RPMI7951 (cell line): Measurements from ENCODE around the gene PDIA6. TPM values are rescaled to one million over a fixed set of nuclear protein-coding genes. Genes with fewer than 3 reads are reported as not detected.
A peak's percentile ranks its signal among the peaks of the same experiment; 100 is the strongest.
"Not testable (repeated sequence)": the region's sequence is repeated elsewhere in the genome, so short reads cannot be mapped to it uniquely, and the experiment has no call there.

Experiments
- DNase-seq: peaks from one replicate; pipeline ENCODE4 v3.0.0-alpha.2; 2012; ENCODE audit warnings: low read depth
- total RNA-seq: library from RNA; depleted of rRNA; stranded (reverse); fragments of >200 nt; shearing (Covaris generic); gene quantifications from 2 replicates; pipeline ENCODE4 v1.2.3, GENCODE V29; 2014

PDIA6 gene
- total RNA-seq, 1 experiment from 2014 or later: 538 TPM

DNA sequence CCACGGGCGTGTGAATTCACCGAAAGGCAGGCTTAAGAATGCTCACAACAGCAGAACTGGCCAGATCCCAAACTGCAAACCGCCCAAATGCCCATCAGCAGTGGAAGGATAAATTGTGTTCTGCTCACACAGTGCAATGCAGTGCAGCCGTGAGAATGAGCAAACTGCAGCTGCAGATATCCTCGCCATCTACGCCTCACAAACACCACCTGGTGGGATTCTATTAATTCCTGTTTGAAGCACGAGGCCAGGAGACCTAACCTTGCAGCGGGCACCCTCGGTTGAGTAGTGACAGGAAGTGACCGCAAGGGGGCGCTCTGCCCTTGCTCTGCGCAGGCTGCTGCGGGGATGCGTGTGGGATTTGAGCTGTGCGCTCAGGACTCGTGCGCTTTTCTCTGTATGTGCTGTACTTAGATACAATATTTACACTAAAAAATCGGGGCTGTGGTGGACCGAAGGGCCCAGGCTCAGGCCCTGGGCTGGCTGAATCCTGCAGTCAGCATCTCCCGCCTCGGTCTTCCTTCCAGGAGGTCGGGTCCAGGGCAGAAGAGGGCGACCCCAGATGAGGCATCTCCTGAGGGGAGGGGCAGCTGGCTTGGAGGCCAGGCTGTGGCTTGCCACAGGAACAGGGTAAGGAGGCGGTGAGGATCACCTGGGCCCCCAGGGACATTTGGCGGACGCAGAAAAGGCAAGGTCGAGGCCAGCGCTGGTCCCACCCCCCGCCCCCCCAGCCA lies 19.8 kb upstream of the PDIA6 start:
- peak; percentile 62 for DNase-seq

DNA sequence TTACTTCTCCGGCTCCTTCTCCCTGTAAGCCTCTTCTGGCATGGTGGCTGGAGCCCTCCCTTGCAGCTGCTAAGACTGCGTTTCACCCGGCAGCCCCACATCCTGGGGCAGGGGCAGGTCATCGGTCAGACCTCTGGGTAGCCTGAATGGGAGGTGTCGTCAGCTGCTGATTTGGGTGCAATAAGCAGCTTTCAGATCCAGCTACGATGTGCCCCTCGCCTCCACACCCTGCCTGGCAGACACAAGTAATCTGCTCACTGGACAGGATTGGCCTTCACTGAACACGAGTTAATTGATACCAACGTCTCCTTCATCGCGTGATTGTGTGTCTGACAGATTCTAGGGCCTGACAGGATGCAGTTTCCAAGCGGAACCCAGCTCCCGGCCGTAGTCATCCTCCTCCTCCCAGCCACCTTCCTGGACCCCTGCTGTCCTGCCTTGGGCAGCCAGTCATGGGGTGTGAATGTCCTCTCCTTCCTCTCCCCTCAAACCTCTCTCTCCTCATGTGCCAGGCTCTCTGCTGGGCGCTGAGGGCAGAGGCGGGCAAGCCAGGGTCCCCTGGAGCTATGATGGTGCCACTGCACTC lies 18.9 kb upstream of the PDIA6 start:
- no peak for DNase-seq

DNA sequence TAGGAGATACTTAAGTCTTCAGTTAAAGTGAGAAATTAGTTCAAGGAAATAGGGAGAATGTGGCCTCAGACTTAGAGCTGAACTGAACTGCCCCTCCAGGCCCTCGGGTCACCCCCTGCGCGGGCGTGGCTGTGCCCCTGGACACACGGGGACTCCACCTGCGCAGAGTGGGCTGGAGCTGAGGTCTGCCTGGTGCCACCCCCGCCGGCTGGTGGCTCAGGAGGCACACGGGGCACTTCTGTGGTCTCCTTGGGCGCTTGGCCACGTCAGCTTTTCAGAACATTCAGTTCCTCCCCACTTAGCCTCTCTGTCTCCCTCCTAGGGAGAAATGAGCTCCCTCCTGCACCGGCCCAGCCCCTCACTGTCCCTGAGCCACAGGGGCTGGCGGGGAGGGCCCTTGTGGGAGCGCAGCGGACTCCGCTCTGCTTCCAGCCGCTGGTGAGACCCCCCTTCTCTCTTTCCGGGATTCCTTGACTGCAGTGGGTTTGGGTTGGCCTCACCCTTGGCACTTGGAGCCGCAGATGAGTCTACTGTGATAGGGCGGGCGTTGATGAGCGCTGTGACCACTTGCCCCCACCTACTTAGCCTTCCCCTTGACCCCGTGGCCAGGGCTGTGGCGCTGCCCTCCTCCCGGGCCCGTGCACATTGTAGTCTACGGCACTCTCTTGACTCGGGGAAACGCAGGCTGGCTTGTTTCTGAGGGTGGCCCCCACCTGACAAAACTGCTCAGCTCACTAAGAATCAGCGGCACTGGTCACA lies 18.2 kb upstream of the PDIA6 start:
- no peak for DNase-seq

DNA sequence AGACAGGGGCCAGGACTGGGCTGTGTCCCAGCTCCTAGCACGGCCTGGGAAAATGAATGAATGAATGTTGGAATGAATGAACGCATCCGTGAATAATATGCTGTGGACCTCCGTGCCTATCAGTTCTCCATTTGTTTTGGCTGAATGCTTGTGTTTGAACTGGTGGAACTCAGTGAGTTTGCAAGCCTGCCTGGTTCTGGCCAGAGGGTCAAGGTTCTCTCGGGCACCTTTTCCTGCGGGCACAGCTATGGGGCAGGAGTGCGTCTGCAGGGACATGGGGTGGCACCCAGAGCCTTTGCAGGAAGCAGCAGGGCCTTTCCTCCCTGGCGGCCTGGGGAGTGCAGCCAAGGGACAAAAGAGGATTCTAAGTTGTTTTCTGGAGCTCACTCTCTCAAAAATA lies 17.6 kb upstream of the PDIA6 start:
- no peak for DNase-seq

DNA sequence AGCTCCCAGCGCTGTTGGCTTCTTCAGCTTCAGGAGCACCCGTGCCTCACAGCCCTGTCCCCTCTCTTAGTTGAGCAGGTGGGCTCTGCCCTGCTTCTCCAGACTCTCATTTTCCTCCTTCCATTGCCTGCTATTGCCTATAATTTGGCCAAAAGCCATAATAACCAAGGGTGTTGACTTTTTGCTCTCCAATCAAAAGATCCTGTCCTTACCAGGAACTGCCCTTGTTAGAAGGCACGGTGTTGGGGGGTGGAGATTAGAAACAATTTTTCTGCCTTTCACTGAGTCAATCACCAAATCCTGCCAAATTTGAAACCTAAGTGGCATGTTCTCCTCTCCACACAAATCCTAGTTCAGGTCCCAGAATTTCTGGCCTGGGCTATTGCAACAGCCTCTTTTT lies 16.7 kb upstream of the PDIA6 start:
- no peak for DNase-seq

DNA sequence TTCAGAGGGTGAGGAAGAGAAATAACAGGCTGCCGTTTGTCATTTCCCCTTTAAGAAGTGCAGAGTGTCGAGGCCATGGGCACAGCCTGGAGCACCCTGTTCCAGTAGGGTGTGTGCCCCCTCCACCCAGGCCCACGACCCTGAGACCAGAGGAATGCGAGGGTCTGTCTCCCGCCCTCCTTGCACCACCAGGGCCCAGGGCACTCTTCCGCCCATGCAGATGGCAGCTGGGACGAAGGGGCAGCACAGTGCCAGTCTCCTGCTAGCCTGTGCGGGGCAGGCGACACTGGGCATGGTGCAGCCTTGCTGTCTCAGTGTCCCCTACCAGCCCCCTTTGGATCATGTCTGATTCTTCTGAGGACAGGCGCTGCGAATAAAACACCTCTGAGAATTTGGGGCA lies 15.8 kb upstream of the PDIA6 start:
- DNase-seq: no peak

DNA sequence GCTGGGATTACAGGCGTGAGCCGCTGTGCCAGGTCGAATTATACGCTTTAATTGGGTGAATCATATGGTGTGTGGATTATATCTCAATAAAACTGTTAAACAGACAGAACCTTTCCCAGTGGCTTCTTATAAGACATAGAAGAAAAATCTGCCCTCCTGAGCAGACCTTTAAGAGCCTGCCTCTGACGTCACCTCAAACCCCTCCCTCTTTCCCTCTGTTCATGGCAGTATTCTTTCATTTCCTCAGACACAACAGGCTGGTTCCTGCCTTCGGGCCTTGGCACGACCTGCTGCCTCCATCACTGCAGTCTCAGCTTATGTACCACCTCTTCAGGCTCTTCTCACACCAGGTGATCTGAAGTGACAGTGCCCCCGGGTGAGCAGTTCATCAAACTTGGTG lies 14.0 kb upstream of the PDIA6 start:
- DNase-seq: no peak

DNA sequence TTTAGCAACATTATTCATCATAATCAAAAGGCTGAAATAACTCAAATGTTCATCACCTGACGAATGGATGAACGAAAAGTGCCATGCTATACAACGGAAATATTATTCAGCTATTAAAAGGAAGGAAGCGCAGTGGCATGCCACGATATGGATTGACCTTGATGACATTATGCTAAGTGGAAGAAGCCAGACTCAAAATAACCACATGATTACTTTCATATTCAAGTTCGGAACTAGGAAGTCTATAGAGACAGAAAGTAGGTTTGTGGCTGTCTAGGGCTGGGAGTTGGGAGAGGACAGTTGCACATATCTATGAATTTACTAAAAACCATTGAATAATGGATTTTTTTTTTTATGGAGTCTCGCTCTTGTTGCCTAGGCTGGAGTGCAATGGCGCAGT lies 13.4 kb upstream of the PDIA6 start:
- DNase-seq: no peak

DNA sequence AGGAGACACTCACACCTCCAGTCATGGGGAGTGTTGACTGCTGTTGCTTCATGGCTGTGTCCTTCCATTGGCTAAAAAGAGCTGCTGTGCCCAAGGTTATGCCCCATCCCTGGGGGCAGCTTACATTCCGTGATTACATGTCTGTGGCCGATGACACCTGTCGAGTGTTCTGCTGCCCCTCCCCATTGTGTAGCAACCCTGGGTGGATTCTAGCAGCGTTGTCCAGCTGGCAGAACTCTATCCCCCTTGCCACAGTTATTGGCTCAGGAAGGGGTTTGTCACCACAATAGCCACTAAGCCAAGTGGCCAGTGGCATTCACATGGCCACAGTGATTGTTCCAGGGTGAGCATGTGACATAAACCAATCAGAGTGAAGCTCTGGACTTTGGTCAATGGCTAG lies 11.6 kb upstream of the PDIA6 start:
- DNase-seq: no peak

DNA sequence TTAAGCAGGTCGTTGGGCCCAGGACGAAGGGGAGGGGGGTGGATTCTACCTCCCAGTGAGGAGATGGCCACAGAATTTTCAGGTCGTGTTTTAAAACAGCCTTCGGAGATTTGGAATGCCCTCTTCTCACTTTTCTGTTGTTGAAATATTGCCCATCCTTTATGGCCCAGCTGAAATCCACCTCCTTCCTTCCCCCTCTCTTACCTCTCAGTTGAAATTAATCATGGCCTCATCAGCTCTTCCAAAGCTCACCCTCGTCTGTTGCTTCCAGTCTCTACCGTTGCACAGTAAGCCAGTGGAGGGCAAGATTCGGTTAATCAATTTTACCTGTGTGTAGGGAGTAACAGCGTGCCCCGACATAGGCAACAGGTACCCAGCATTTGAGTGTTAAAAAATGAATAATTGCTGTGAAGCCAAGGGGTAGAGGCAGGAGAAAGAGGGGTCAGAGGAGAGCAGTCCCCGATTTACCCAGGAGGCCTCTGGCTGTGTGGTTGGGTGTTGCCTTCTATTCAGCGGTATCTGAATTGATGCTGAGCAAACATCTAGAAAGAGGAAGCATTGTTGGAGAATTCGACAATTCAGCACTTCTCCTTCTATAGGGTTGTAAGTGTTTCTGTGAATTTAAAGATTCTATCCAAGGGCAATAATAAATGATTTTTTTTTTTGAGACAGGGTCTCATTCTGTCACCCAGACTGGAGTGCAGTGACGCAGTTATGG lies 8.6 kb upstream of the PDIA6 start:
- DNase-seq: no peak

DNA sequence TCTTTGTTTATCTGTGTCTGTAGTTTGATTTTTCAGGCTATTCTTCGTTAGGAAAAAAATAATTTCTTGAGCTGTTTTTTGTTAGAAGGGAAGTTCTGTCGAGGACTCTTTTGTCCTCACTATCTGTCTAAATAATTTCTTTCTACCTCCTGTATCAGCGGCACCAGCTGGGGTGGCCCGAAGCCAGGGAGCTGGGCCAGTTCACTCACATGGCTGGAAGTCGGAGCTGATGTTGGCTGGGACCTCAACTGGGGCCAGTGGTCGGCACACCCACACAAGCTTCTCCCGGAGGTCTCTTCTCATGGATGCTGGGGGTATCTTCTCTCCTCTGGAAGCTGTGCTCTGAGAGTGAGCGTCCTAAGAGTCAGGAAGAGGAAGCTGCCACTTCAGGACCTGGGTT lies 8.0 kb upstream of the PDIA6 start:
- DNase-seq: no peak

DNA sequence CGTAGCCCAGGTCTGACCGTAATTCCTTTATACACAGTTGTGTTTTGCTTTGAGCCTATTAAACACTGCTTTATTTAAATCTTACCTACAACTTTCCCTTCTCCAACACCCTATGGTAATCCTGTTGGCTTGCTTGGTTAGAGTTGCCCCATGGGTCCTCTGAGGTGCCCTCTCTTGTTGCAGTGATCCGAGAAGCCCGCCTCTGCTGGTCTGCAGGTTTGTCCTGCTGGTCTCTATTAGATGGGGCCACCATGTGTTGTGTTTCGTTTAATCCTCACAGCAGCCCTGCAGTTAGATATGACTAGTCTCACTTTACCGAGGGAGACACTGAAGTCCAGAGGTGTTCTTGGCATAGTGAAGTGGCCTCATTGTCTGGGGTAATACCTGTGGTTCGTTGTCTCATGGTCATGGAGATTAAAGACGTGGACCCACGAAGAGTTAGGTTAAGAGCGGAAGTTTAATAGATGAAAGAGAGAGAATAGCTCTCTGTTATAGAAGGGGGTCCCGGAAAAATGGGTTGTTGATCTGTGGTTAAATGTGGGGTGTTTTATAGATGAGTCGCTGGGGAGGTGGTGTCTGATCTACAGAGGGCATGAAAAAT lies 7.2 kb upstream of the PDIA6 start:
- DNase-seq: no peak

DNA sequence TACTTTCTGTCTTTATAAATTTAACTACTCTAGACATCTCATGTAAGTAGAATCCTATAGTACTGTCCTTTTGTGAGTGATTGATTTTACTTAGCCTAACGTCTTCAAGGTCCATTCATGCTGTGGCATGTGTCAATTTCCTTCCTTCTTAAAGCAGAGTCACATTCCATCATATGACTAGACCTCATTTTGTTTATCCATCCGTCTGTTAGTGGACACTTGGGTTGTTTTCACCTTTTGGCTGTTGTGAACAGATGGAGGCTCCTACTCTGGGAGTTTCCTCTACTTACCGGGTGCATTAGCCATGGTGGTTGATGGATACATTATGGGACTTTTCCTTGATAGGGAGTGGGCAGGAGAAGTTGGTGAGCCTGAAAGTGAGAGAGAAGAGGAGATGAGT lies 6.4 kb upstream of the PDIA6 start:
- DNase-seq: no peak

DNA sequence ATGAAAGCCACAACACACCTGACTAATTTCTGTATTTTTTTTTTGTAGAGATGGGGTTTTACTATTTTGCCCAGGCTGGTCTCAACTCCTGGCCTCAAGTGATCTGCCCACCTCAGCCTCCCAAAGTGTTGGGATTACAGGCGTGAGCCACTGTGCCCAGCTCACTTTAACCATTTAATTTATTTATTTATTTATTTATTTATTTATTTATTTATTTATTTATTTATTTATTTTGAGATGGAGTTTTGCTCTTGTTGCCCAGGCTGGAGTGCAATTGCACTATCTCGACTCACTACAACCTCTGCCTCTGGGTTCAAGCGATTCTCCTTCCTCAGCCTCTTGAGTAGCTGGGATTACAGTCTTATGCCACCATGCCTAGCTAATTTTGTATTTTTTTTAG lies 5.7 kb upstream of the PDIA6 start:
- DNase-seq: not testable (repeated sequence)

DNA sequence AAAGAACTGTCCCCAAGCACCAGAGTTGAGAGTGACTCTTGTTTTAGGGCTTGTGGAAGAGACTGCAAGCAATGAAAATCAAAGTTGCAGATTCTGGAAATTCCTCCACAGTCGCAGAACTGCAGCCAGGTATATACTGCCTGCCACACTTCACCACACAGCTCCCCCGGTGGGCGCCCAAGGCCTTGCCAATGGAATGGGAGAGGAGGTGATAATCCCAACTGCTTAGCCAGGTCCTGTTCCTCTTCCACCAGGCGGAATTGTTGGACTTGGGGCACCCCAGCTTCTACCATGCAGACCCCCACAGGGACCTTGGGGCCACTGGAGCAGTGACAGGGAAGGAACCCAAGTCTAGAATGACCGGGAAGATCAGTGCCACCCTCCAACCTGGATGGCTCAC lies 4.8 kb upstream of the PDIA6 start:
- no peak for DNase-seq

DNA sequence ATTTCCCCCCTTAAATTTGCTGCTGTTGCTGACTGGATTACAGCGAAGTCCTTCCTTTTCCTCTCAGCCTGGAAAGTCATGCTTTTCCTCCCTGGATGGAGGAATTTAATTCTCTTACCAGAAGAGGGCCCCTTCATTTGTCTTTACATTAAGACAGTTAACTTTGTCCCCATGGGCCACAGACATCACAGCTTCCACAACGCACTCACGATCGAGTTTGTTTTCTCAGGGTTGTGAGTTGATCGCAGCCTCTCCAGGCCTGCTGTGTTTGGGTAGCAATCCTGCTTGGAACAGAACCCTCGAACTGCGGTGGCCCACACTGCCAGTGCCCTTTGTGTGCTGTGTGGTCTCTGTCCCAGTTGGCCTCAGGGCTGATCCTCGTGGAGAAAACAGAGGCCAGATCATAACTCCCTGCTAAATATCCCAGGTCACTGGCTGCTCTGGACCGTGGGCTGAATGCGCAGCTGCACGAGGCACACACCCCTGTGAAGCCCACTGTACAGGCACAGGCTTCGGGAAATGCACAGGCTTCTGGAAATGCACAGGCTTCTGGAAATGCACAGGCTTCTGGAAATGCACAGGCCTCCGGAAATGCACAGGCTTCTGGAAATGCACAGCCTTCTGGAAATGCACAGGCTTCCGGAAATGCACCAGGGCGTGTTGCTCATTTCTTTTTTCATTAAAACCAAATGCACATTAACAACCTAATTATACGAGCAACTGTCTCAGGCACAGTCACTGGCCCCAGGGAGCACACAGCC lies 2.2 kb upstream of the PDIA6 start:
- no peak for DNase-seq

DNA sequence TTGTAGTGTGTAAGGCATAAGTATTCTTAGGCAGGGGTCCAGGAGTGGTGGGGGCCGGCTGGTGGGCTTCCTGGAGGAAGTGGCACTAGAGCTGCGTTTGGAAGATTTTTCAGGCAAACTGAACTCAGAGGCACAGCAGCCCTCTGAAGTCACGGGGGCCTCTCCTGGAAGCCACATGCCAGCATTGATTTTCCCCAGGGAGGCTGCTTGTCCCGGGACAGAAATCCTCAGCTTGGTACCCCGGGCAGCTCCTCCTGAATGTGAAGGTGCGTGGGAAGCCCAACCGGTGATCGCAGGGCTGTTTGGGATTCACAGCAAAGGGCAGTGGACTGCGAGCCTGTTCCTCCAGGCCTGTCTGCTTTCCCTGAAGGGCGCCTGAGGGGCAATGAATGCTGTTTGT lies 1.6 kb upstream of the PDIA6 start:
- no peak for DNase-seq

DNA sequence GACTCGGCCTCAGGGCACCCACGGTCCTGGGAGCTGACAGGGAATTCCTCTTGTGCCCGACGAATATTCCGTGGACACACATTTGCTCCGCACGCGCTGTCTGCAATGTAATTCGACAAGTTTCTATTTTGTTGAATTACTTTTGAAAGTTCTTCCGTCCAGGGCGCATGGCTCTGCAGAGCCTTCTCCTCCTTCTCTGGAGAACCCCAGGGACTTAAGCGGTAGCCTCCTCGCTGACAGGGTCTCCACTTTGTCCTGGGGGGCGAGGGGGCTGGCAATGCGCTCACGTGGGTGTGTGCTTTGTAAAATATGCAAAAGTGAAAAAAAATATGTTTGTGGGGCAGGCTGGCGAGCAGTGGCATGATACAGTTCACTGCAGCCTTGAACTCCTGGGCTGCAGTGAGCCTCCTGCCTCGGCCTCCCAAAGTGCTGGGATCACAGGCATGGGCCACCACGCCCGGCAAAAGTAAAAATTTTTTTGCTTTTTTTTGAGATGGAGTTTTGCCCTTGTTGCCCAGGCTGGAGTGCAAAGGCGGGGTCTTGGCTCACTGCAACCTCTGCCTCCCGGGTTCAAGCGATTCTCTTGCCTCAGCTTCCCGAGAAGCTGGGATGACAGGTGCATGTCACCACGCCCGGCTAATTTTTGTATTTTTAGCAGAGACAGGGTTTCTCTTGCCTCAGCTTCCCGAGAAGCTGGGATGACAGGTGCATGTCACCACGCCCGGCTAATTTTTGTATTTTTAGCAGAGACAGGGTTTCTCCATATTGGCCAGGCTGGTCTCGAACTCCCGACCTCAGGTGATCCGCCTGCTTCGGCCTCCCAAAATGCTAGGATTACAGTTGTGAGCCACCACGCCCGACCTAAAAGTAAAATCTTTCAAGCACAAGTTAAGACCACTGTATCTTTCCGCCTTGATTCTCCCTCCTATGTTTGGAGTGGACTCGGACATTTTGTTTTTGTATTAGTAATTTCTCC lies 866 bp upstream of the PDIA6 start:
- not testable (repeated sequence) for DNase-seq

DNA sequence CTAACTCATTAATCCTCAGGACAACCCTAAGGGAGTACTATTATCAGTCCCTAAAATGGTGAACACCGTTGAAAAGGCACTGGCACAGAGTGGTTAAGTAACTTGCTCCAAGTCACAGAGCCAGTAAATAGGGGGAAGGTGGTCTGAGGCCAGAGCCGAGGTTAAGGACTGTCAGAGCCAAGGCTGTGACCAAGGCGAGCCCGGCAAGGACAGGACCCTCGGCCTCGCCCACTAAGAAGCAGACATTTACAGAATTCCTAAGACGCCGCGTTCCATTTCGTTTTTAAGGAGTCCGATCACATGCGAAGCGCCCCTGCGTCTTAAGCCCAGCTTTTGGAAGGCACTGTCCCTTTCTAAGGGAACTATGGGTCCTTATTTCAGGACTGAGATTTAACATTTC lies 1.1 kb downstream of the PDIA6 start:
- DNase-seq: no peak
